BE2C (cell line): ENCODE results near the gene PLEKHD1.
"Not testable (repeated sequence)": the region's sequence is repeated elsewhere in the genome, so short reads cannot be mapped to it uniquely, and the experiment has no call there.

Experiments
- DNase-seq: peaks from one replicate; pipeline ENCODE4 v3.0.0-alpha.2; 2020
- H3K27me3 ChIP-seq: fragments of 250-450 bp; sonication (Bioruptor Pico); 2 replicates; pipeline ENCODE4 v1.5.1; 2020; ENCODE audit warnings: mild to moderate bottlenecking
- H3K36me3 ChIP-seq: fragments of 250-450 bp; sonication (Bioruptor Pico); 2 replicates; pipeline ENCODE4 v1.5.1; 2020; ENCODE audit warnings: mild to moderate bottlenecking
- H3K4me1 ChIP-seq: fragments of 250-450 bp; sonication (Bioruptor Pico); 2 replicates; pipeline ENCODE4 v1.5.1; 2020
- H3K4me3 ChIP-seq: 2 replicates; pipeline ENCODE4 v1.5.1; 2011; ENCODE audit warnings: low read depth, low read length
- H3K9me3 ChIP-seq: fragments of 250-450 bp; sonication (Bioruptor Pico); 2 replicates; pipeline ENCODE4 v1.5.1; 2020
- TF ChIP-seq, protein P1 (sequence below): IDR thresholded peaks from 2 replicates; pipeline ENCODE4 v1.5.1; 2012; ENCODE audit warnings: mild to moderate bottlenecking, low read depth, low read length

Gene PLEKHD1

DNA sequence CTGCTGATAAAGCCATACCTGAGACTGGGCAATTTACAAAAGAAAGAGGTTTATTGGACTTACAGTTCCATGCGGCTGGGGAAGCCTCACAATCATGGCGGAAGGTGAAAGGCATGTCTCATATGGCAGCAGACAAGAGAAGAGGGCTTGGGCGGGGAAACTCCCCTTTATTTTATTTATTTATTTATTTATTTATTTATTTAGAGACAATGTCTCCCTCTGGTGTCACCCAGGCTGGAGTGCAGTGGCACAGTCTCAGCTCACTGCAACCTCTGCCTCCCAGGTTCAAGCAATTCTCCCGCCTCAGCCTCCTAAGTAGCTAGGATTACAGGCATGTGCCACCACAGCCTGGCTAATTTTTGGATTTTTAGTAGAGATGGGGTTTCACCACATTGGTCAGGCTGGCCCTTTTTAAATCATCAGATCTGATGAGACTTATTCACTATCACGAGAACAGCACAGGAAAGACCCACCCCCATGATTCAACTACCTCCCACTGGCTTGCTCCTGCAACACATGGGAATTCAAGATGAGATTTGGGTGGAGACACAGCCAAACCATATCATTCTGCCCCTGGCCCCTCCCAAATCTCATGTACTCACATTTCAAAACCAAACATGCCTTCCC, 7.6 kb upstream of the PLEKHD1 start:
- not testable (repeated sequence) for H3K36me3 ChIP-seq, H3K4me1 ChIP-seq, H3K9me3 ChIP-seq, H3K4me3 ChIP-seq, H3K27me3 ChIP-seq
- peak; percentile 27 for DNase-seq
- TF ChIP-seq, protein P1, sequence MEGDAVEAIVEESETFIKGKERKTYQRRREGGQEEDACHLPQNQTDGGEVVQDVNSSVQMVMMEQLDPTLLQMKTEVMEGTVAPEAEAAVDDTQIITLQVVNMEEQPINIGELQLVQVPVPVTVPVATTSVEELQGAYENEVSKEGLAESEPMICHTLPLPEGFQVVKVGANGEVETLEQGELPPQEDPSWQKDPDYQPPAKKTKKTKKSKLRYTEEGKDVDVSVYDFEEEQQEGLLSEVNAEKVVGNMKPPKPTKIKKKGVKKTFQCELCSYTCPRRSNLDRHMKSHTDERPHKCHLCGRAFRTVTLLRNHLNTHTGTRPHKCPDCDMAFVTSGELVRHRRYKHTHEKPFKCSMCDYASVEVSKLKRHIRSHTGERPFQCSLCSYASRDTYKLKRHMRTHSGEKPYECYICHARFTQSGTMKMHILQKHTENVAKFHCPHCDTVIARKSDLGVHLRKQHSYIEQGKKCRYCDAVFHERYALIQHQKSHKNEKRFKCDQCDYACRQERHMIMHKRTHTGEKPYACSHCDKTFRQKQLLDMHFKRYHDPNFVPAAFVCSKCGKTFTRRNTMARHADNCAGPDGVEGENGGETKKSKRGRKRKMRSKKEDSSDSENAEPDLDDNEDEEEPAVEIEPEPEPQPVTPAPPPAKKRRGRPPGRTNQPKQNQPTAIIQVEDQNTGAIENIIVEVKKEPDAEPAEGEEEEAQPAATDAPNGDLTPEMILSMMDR, result peak; percentile 35; the same call in 1 of the 2 replicates

DNA sequence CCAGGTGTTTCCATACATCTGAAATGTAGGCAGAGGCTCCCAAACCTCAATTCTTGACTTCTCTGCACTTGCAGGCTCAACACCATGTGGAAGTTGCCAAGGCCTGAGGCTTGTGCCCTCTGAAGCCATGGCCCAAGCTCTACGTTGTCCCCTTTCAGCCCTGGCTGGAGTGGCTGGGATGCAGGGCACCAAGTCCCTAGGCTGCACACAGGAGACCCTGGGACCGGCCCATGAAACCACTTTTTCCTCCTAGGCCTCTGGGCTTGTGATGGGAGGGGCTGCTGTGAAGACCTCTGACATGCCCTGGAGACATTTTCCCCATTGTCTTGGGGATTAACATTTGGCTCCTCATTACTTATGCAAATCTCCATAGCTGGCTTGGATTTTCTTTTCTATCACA, 6.5 kb upstream of the PLEKHD1 start:
- H3K9me3 ChIP-seq, DNase-seq, H3K36me3 ChIP-seq, H3K4me3 ChIP-seq, H3K27me3 ChIP-seq, H3K4me1 ChIP-seq: not testable (repeated sequence)

DNA sequence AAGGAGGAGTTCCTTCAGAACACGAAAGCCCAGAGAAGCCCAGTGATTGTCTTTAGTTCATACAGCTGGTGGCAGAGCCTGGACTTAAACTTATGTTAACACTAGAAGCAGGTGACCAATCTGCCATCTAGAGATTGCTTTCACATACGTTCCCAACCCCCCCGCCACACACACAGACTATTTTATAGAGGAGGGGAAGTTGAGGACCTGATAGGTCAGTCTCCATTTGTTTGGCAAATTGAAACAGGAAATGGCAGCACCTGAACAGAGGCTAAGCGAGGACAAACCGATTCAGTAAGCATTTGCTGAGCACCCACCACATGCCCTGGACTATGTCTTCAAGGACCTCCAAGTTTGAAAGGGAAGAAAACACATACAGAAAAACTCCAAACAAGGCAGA, 4.8 kb upstream of the PLEKHD1 start:
- TF ChIP-seq, protein P1, result no peak
- no peaks in the 10 kb centered on the region for H3K36me3 ChIP-seq
- no peaks in the 10 kb centered on the region for H3K9me3 ChIP-seq
- no peak overlapping the region for H3K4me3 ChIP-seq
- no peaks in the 10 kb centered on the region for H3K4me1 ChIP-seq
- no peak for DNase-seq
- peaks cover 18% of the 10 kb centered on the region for H3K27me3 ChIP-seq

DNA sequence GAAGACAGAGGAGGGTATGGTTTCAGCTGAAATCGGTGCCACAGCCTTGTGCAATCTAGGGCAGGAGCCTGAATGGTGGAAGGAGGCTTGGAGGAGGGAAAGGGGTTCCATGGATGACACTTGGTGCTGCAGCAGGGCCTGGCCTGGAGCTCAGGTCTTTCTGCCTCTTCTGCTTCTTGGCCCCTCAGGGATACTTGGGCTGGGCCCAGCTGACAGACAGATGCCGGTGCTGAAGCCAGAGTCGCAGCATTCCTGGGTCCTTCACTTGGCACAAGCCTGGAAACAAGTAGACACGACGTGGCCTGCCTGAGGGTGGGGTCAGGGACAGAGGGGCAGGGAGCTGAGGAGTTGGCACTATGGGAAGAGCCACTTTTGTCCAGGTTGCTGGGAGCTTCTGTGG, 4.4 kb upstream of the PLEKHD1 start:
- no peaks in the 10 kb centered on the region for H3K4me1 ChIP-seq
- no peaks in the 10 kb centered on the region for H3K36me3 ChIP-seq
- H3K27me3 ChIP-seq, result peaks cover 23% of the 10 kb centered on the region
- TF ChIP-seq, protein P1, result no peak
- H3K9me3 ChIP-seq, result no peaks in the 10 kb centered on the region
- no peak for DNase-seq
- H3K4me3 ChIP-seq, result no peak overlapping the region

DNA sequence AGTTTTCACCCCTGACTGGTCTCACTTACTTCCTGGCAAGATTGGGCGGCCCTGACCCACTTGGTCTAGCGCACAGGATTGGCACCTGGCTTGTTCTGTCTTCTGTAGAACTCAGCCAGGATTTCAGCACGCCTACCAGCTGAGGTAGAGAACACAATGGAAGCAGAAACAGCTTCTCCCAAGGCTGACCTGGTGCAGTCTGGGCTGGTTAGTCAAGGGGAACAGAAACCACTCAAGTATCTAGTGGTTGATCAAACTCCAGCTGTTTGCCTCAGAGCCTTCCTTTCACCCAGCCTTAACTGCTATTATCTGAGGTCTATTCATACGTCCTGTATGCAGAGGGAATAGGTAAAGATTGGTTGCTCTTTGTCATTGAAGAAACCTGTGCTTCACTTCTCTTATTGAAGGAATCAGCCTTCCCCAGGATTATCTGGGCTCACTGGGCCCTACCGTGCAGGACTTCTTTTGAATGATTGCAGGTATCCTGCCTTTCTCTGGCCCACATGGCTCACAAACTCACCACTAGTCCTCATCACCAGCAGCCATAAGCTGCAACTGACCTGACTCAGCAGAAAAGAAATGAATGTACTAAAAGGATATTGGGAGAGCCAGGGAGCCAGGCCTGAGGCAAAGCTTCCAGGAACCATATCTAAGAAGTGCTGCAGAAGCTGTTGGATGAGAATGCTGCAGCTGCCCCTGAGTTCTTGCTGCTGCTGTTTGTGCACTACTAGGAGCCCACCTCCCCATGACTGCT, 2.5 kb upstream of the PLEKHD1 start:
- Histone ChIP-seq H3K27me3 (peaks cover 33% of the 10 kb centered on the region), H3K4me3 (no peak overlapping the region), H3K4me1 (no peaks in the 10 kb centered on the region), H3K9me3 (no peaks in the 10 kb centered on the region), H3K36me3 (no peaks in the 10 kb centered on the region)
- TF ChIP-seq, protein P1, result no peak
- no peak for DNase-seq

DNA sequence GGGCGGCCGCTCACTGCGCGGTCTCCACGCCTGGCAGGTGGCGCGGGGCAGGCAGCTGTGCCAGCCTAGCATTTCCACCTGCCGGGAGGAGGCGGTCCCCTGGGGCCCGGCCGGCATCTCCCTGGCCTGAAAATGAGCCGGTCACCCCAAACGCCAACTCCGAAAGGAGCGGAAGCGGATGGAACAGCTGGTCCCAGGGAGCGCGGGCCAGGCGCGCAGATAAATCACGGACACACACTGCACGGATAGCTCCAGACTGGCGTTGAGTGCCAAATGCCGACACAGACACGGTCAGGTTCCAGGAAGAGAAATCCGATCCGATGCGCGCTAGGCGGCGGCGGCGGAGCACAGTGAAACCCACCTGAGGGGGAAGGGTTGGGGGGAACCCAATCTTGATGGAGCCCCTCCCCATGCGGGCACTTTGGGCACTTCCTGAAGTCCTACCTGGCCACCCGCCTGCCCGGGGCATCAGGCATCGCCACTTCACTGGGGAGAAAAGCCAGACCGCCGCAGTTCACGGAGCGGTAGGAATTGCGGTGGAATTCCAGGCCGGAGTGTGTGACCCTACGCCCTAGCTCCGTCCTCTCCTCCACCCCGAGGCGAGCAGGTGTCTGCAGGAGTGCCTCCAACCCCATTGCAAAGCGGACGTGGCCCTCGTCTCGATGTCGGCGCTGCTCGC, 624 bp upstream of the PLEKHD1 start:
- TF ChIP-seq, protein P1, result no peak
- Histone ChIP-seq H3K9me3 (no peaks in the 10 kb centered on the region), H3K27me3 (peaks cover 33% of the 10 kb centered on the region), H3K4me3 (peak overlapping the region; percentile 44), H3K36me3 (no peaks in the 10 kb centered on the region), H3K4me1 (no peaks in the 10 kb centered on the region)
- no peak for DNase-seq
